SK-N-SH (cell line): ENCODE measurements around the gene MREG. TPM values are rescaled to one million over a fixed set of nuclear protein-coding genes. Genes with fewer than 3 reads are reported as not detected.

Experiments
- CTCF ChIA-PET: fragments of 300-600, 350-600 bp; formaldehyde crosslinking; extraction: SDS; loops from one replicate; lab custom pipeline; 2021; lab: Yijun Ruan, JAX
- POLR2A ChIA-PET: fragments of 350-600 bp; sonication (Branson Sonifier 250); formaldehyde crosslinking; extraction: SDS; loops from one replicate; lab custom pipeline; 2020; ENCODE audit warnings: antibody characterized with exemption, inconsistent platforms; lab: Yijun Ruan, JAX
- DNase-seq: peaks from one replicate; pipeline ENCODE4 v3.0.0; 2012
- H2AFZ ChIP-seq: fragments of 200-600 bp; sonication (generic); 2 replicates; pipeline ENCODE4 v1.8.1; 2016; ENCODE audit warnings: antibody characterized with exemption, mild to moderate bottlenecking, low read depth
- H3F3A ChIP-seq: fragments of 200-600 bp; sonication (generic); replicated peaks from 2 replicates; pipeline ENCODE3; 2016; ENCODE audit warnings: antibody characterized with exemption, mild to moderate bottlenecking; ENCODE audit not compliant: insufficient read depth
- H3K27ac ChIP-seq, 2 experiments: fragments of 200-500 bp in 1 of 2; fragments of 200-600 bp in 1 of 2; sonication (Bioruptor generic) in 1 of 2; sonication (generic), shearing (Covaris generic) in 1 of 2; 2 replicates each; pipeline versions ENCODE4 v1.5.1 to v1.6.1; 2014 to 2016; ENCODE audit warnings: low read depth in 2 of 2, inconsistent platforms in 1 of 2, low read length in 1 of 2, mild to moderate bottlenecking in 1 of 2, mixed read lengths in 1 of 2
- H3K27me3 ChIP-seq: fragments of 200-600 bp; sonication (generic), shearing (Covaris generic); 2 replicates; pipeline ENCODE4 v1.6.1; 2016; ENCODE audit warnings: mixed run types; ENCODE audit not compliant: insufficient read depth
- H3K36me3 ChIP-seq, 2 experiments: fragments of 200-500 bp in 1 of 2; fragments of 200-600 bp in 1 of 2; sonication (Bioruptor generic) in 1 of 2; sonication (generic) in 1 of 2; replicated peaks in 1 of 2; 2 replicates each; pipeline versions ENCODE3 to v1.5.1; 2014 to 2016; ENCODE audit warnings: low read length in 1 of 2, mild to moderate bottlenecking in 1 of 2; ENCODE audit not compliant: insufficient read depth in 2 of 2, control insufficient read depth in 1 of 2
- H3K4me1 ChIP-seq, 2 experiments: fragments of 200-500 bp in 1 of 2; fragments of 200-600 bp in 1 of 2; sonication (Bioruptor generic) in 1 of 2; sonication (generic), shearing (Covaris generic) in 1 of 2; 2 replicates each; pipeline versions ENCODE4 v1.5.1 to v1.6.1; 2014 to 2016; ENCODE audit warnings: low read depth in 1 of 2, low read length in 1 of 2, mixed run types in 1 of 2; ENCODE audit not compliant: insufficient read depth in 2 of 2, control insufficient read depth in 1 of 2
- H3K4me2 ChIP-seq: fragments of 200-600 bp; sonication (generic), shearing (Covaris generic); 2 replicates; pipeline ENCODE4 v1.6.1; 2017; ENCODE audit warnings: mixed run types
- H3K4me3 ChIP-seq, 2 experiments: fragments of 200-500 bp in 1 of 2; fragments of 200-600 bp in 1 of 2; sonication (Bioruptor generic) in 1 of 2; sonication (generic), shearing (Covaris generic) in 1 of 2; 2 replicates each; pipeline versions ENCODE4 v1.5.1 to v1.8.1; 2014 to 2016; ENCODE audit warnings: low read depth in 2 of 2, inconsistent platforms in 1 of 2, low read length in 1 of 2, mild to moderate bottlenecking in 1 of 2, mixed read lengths in 1 of 2, moderate library complexity in 1 of 2
- H3K79me2 ChIP-seq: fragments of 200-600 bp; sonication (generic); 2 replicates; pipeline ENCODE4 v1.8.1; 2017; ENCODE audit warnings: mild to moderate bottlenecking; ENCODE audit not compliant: insufficient read depth
- H3K9ac ChIP-seq: fragments of 200-600 bp; sonication (generic); 2 replicates; pipeline ENCODE4 v1.6.1; 2017; ENCODE audit warnings: mixed run types
- H3K9me2 ChIP-seq: fragments of 200-600 bp; sonication (generic); 2 replicates; pipeline ENCODE4 v1.6.1; 2017; ENCODE audit warnings: mixed run types
- H3K9me3 ChIP-seq: fragments of 200-600 bp; sonication (generic); 2 replicates; pipeline ENCODE4 v1.6.1; 2017; ENCODE audit warnings: mixed run types, mild to moderate bottlenecking, moderate library complexity
- H4K20me1 ChIP-seq: fragments of 200-600 bp; sonication (generic); 2 replicates; pipeline ENCODE4 v1.6.1; 2017; ENCODE audit warnings: mild to moderate bottlenecking, mixed run types; ENCODE audit not compliant: insufficient read depth
- ELF1 ChIP-seq: IDR thresholded peaks from 2 replicates; pipeline ENCODE4 v1.4.0; 2012
- FOSL2 ChIP-seq: IDR thresholded peaks from 2 replicates; pipeline ENCODE4 v1.4.0; 2012; ENCODE audit warnings: low read depth, mild to moderate bottlenecking, moderate library complexity, borderline replicate concordance
- MAX ChIP-seq: IDR thresholded peaks from 2 replicates; pipeline ENCODE4 v1.4.0; 2012; ENCODE audit warnings: low read depth
- RCOR1 ChIP-seq: fragments of 150-350 bp; IDR thresholded peaks from 2 replicates; pipeline ENCODE4 v1.6.1; 2017; ENCODE audit warnings: antibody characterized with exemption, low read length
- SMC3 ChIP-seq: IDR thresholded peaks from 2 replicates; pipeline ENCODE4 v1.6.1; 2012; ENCODE audit warnings: low read depth, low read length, improper control_type of control experiment
- USF1 ChIP-seq: IDR thresholded peaks from 2 replicates; pipeline ENCODE4 v1.4.0; 2012; ENCODE audit warnings: low read depth, borderline replicate concordance
- YY1 ChIP-seq: IDR thresholded peaks from 2 replicates; pipeline ENCODE4 v1.4.0; 2012; ENCODE audit warnings: low read depth, mild to moderate bottlenecking
- WGBS: methylation state at CpG from one replicate; pipeline ENCODE4 v1.1.6; 2017; ENCODE audit warnings: low lambda C conversion rate; 5-methylcytosine and 5-hydroxymethylcytosine counted together
- polyA plus RNA-seq, 3 experiments: library from polyadenylated mRNA; depleted of rRNA; stranded (reverse); fragments of >200 nt; gene quantifications; 2 replicates each; pipeline ENCODE4 v1.2.3, GENCODE V29; 2012

MREG gene
- polyA plus RNA-seq, 1 of the 3 experiments (the other 2 are of a cell fraction): 2.5 TPM

- Histone ChIP-seq H4K20me1 (no peaks in the 10 kb centered on the region), H3K4me1 (0 out of 4 replicates have a peak, but pooled peaks cover 0 to 2% of the 10 kb centered on the region in 2 experiments), H3K27me3 (no peaks in the 10 kb centered on the region), H2AFZ (no peak overlapping the region), H3K27ac (no peak overlapping the region), H3K4me2 (no peak overlapping the region), H3K4me3 (no peak overlapping the region)
- no peak for DNase-seq
- CTCF ChIA-PET: no interaction called here
- TF ChIP-seq YY1 (no peak), FOSL2 (no peak)
- TF ChIP-seq, all 33 proteins: peak for 0
- POLR2A ChIA-PET: no interaction called here
- 100% methylated on average over 3 of the region's 3 CpGs for WGBS
- Histone ChIP-seq H3F3A (peaks cover 13% of the 10 kb centered on the region), H3K9me2 (no peaks in the 10 kb centered on the region), H3K36me3 (peaks cover 0 to 2% of the 10 kb centered on the region in 2 experiments), H3K9ac (no peak overlapping the region), H3K9me3 (no peaks in the 10 kb centered on the region), H3K79me2 (no peaks in the 10 kb centered on the region)
Observed at GRCh38 chr2:216030216-216030615, 16.9 kb upstream of the MREG start.

GRCh38 chr2:216029416-216030129, 16.2 kb upstream of the MREG start:
- Histone ChIP-seq H3K27me3 (no peaks in the 10 kb centered on the region), H3K36me3 (peaks cover 0 to 2% of the 10 kb centered on the region in 2 experiments), H3K79me2 (no peaks in the 10 kb centered on the region), H3K9ac (no peak overlapping the region), H3K9me2 (no peaks in the 10 kb centered on the region), H3K27ac (no peak overlapping the region), H3K4me3 (no peak overlapping the region), H4K20me1 (no peaks in the 10 kb centered on the region), H3F3A (peaks cover 13% of the 10 kb centered on the region)
- POLR2A ChIA-PET: no interaction called here
- CTCF ChIA-PET: no interaction called here
- DNase-seq: no peak
- TF ChIP-seq ELF1 (no peak), USF1 (peak; percentile 35; the same call in 1 of the 2 replicates)
- TF ChIP-seq, all 33 proteins: peak for 1
- Histone ChIP-seq H3K4me1 (0 out of 4 replicates have a peak, but pooled peaks cover 0 to 2% of the 10 kb centered on the region in 2 experiments), H3K9me3 (no peaks in the 10 kb centered on the region), H3K4me2 (no peak overlapping the region), H2AFZ (no peak overlapping the region)
- 93% methylated on average over 6 of the region's 7 CpGs for WGBS

GRCh38 chr2:216024779-216025336, 11.5 kb upstream of the MREG start:
- CTCF ChIA-PET: interaction anchor here (0.6 to 11.7 kb wide), 3 partner anchors 10 to 76 kb away, joined by 3 to 109 read pairs (median 47); no protein-coding TSS in a partner anchor
- 94% methylated on average over 7 of the region's 7 CpGs for WGBS
- no peak for TF ChIP-seq RCOR1
- TF ChIP-seq ELF1: no peak
- TF ChIP-seq SMC3: no peak
- TF ChIP-seq MAX: no peak

More at GRCh38 chr2:216024779-216025336, 11.5 kb upstream of the MREG start:
- no peak overlapping the region for H3K4me3 ChIP-seq
- no peak overlapping the region for H3K27ac ChIP-seq
- no peaks in the 10 kb centered on the region for H3K4me1 ChIP-seq
- no peaks in the 10 kb centered on the region for H3K27me3 ChIP-seq
- no peaks in the 10 kb centered on the region for H3K79me2 ChIP-seq
- peaks cover 0 to 2% of the 10 kb centered on the region in 2 experiments for H3K36me3 ChIP-seq
- no peaks in the 10 kb centered on the region for H4K20me1 ChIP-seq
- H3F3A ChIP-seq: no peaks in the 10 kb centered on the region
- H3K4me2 ChIP-seq: no peak overlapping the region
- no peaks in the 10 kb centered on the region for H3K9me3 ChIP-seq
- no peaks in the 10 kb centered on the region for H3K9me2 ChIP-seq
- H3K9ac ChIP-seq: no peak overlapping the region
- POLR2A ChIA-PET: no interaction called here
- no peak for DNase-seq
- H2AFZ ChIP-seq: no peak overlapping the region
